ENCODE results near the gene TAF8. TPM values are rescaled to one million over a fixed set of nuclear protein-coding genes. Genes with fewer than 3 reads are reported as not detected.

The TAF8 gene
- total RNA-seq, 1 donor from 2014 or later = 36.8 TPM

GRCh38 chr6:42120895-42121865, 70.9 kb downstream of the TAF8 start:
- DNase-seq (ENCODE audit: low spot score) = no peak

GRCh38 chr6:42123379-42124103, 73.2 kb downstream of the TAF8 start:
- DNase-seq (ENCODE audit: low spot score) = no peak

- no peak for DNase-seq (ENCODE audit: low spot score)
These were observed 74.0 kb downstream of the TAF8 start for GRCh38 chr6:42124223-42124836.

- no peak for DNase-seq (ENCODE audit: low spot score)
These were observed 74.9 kb downstream of the TAF8 start for GRCh38 chr6:42125231-42125630.

- DNase-seq (ENCODE audit: low spot score) = no peak
These were observed 75.3 kb downstream of the TAF8 start for GRCh38 chr6:42125663-42126062.

GRCh38 chr6:42128460-42129359, 78.4 kb downstream of the TAF8 start:
- no peak for DNase-seq (ENCODE audit: low spot score)

- DNase-seq (ENCODE audit: low spot score) = no peak
These were observed 79.0 kb downstream of the TAF8 start for GRCh38 chr6:42129360-42129676.

- no peak for DNase-seq (ENCODE audit: low spot score)
These were observed 81.2 kb downstream of the TAF8 start for GRCh38 chr6:42131531-42131930.

GRCh38 chr6:42133926-42134325, 83.6 kb downstream of the TAF8 start:
- no peak for DNase-seq (ENCODE audit: low spot score)

GRCh38 chr6:42135161-42135560, 84.8 kb downstream of the TAF8 start:
- DNase-seq (ENCODE audit: low spot score) = no peak

- no peak for DNase-seq (ENCODE audit: low spot score)
These were observed 85.4 kb downstream of the TAF8 start for GRCh38 chr6:42135722-42136121.

- DNase-seq (ENCODE audit: low spot score) = no peak
These were observed 86.3 kb downstream of the TAF8 start for GRCh38 chr6:42136508-42137193.

Other genes starting within 250 kb of the TAF8 start
- gene USP49, start 155.1 kb upstream of the TAF8 start, total RNA-seq = 8.3 TPM
- 16.5 TPM for gene MED20, start 129.4 kb upstream of the TAF8 start, total RNA-seq
- 31.1 TPM for gene BYSL, start 129.0 kb upstream of the TAF8 start, total RNA-seq
- 104 TPM for gene CCND3, start 108.7 kb upstream of the TAF8 start, total RNA-seq
- gene C6orf132, start 92.1 kb downstream of the TAF8 start, total RNA-seq = 1.3 TPM
- not detected for gene GUCA1A, start 122.8 kb downstream of the TAF8 start, total RNA-seq
- gene GUCA1B, start 144.4 kb downstream of the TAF8 start, total RNA-seq = 0.71 TPM
- 32.1 TPM for gene MRPS10, start 167.3 kb downstream of the TAF8 start, total RNA-seq

All from mesenteric fat pad (tissue), 1 donor.